GM12875 (cell line): ENCODE data around the gene NELFCD.

Experiments used
- H3K4me3 ChIP-seq: one replicate; pipeline ENCODE4 v1.5.1; 2011; ENCODE audit warnings: low read depth, low read length, control low read depth
- TF ChIP-seq, protein P1 (sequence below): IDR thresholded peaks from 2 replicates; pipeline ENCODE4 v1.5.1; 2011; ENCODE audit warnings: low read depth, mild to moderate bottlenecking, control low read depth, inconsistent platforms, low read length, moderate library complexity, borderline replicate concordance; ENCODE audit not compliant: insufficient read depth

Gene NELFCD

DNA sequence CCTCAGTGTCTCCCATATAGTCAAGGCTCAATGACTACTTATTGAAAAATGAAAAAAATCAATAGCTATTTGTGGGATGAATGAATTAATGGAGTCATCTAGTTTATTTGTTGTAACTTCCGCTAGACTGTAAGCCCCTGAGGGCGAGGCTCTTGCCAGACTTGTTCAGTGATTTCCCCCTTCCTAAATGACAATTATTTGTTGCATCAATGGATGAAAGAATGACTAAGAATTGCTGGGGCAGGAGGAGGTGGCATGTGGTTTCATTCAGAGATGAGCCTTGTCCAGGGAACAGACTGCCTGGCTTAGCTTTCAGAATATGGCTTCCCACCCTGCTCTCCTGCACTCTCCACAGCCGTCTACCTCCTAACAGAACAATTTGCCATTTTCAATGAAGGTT, 62.6 kb downstream of the NELFCD start:
- TF ChIP-seq, protein P1, sequence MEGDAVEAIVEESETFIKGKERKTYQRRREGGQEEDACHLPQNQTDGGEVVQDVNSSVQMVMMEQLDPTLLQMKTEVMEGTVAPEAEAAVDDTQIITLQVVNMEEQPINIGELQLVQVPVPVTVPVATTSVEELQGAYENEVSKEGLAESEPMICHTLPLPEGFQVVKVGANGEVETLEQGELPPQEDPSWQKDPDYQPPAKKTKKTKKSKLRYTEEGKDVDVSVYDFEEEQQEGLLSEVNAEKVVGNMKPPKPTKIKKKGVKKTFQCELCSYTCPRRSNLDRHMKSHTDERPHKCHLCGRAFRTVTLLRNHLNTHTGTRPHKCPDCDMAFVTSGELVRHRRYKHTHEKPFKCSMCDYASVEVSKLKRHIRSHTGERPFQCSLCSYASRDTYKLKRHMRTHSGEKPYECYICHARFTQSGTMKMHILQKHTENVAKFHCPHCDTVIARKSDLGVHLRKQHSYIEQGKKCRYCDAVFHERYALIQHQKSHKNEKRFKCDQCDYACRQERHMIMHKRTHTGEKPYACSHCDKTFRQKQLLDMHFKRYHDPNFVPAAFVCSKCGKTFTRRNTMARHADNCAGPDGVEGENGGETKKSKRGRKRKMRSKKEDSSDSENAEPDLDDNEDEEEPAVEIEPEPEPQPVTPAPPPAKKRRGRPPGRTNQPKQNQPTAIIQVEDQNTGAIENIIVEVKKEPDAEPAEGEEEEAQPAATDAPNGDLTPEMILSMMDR = no peak

DNA sequence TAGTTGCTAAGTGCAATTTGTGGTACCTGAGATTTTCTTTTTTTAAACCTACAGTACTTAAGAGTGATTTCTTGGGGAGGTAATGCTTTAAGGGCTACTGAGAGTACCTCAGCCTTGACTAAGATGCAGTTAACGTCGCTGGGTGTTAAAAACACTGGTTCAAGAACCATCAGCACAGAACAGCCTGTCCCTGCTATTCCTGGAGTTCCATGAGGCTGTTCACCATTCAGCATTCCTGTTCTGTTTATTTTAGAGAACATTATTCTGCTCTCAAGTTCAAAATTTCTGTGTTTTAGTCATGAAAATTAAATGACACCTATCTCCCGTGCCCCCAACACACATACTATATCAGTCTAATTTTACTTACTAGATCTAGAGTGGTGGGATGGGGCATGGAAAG, 63.2 kb downstream of the NELFCD start:
- TF ChIP-seq, protein P1 = no peak
- H3K4me3 ChIP-seq = no peak overlapping the region

More for the DNA sequence above, 62.6 kb downstream of the NELFCD start:
- no peak overlapping the region for H3K4me3 ChIP-seq
